A549 treated with CORT108297 at 1 μM for 4 hours (cell line): Measurements from ENCODE around the gene APOBR. TPM values are rescaled to one million over a fixed set of nuclear protein-coding genes. Genes with fewer than 3 reads are reported as not detected.

Source experiments
- total RNA-seq: library from RNA; stranded (reverse); fragments of 200-300 nt; extraction: Qiagen RNA extraction; gene quantifications from 5 replicates; pipeline ENCODE4 v1.2.3, GENCODE V29; 2022

Gene APOBR
- total RNA-seq: 0.05 to 0.07 TPM (median 0.06 TPM) in 5 replicates

GRCh38 chr16:28494121-28494851, at the start of gene APOBR:
TSS of gene APOBR (plus strand) at chr16:28494643. CDS start at chr16:28494682, 39 bp downstream.

GRCh38 chr16:28491970-28492474, 2.4 kb upstream of the APOBR start, which contains the start of gene CLN3:
TSS of gene CLN3 (minus strand) at chr16:28492074. CDS start at chr16:28491759, 315 bp downstream.

GRCh38 chr16:28538733-28539596, 44.5 kb downstream of the APOBR start, which contains the start of gene NUPR1:
TSS of gene NUPR1 (minus strand) at chr16:28538974. CDS start at chr16:28538907, 67 bp downstream.

Other genes with a start within 250 kb of the APOBR start
- 0.20 to 0.37 TPM (median 0.34 TPM) in 5 replicates for gene SBK1, start 202.1 kb upstream of the APOBR start, total RNA-seq
- 1.7 to 3.0 TPM (median 2.0 TPM) in 5 replicates for gene NPIPB6, start 131.1 kb upstream of the APOBR start, total RNA-seq
- gene EIF3CL, start 90.8 kb upstream of the APOBR start, total RNA-seq: 66.4 to 106 TPM (median 76.0 TPM) in 5 replicates
- 0.08 to 0.41 TPM (median 0.17 TPM) in 4 of 5 replicates, not detected in the other for gene NPIPB7, start 22.3 kb upstream of the APOBR start, total RNA-seq
- 21.9 to 38.9 TPM (median 35.1 TPM) in 5 replicates for gene CLN3, start 2.6 kb upstream of the APOBR start, total RNA-seq
- gene IL27, start 12.2 kb downstream of the APOBR start, total RNA-seq: not detected in 5 replicates
- gene NUPR1, start 44.3 kb downstream of the APOBR start, total RNA-seq: 13.2 to 19.8 TPM (median 14.3 TPM) in 5 replicates
- 19.5 to 24.2 TPM (median 21.4 TPM) in 5 replicates for gene SGF29, start 59.3 kb downstream of the APOBR start, total RNA-seq
- gene SULT1A2, start 102.4 kb downstream of the APOBR start, total RNA-seq: 0.07 to 0.29 TPM (median 0.10 TPM) in 4 of 5 replicates, not detected in the other
- gene SULT1A1, start 115.4 kb downstream of the APOBR start, total RNA-seq: 4.3 to 7.2 TPM (median 5.7 TPM) in 5 replicates
- 0.31 to 0.52 TPM (median 0.47 TPM) in 5 replicates for gene NPIPB8, start 143.4 kb downstream of the APOBR start, total RNA-seq
- 202 to 359 TPM (median 356 TPM) in 5 replicates for gene EIF3C, start 216.8 kb downstream of the APOBR start, total RNA-seq